Gastroesophageal sphincter (tissue), 4 donors: Measurements from ENCODE around the gene RASSF5. TPM values are rescaled to one million over a fixed set of nuclear protein-coding genes. Genes with fewer than 3 reads are reported as not detected.

Experiments
- ATAC-seq: fragments of 150-250 bp; one replicate; pipeline ENCODE4 v1.9.1; 2016; ENCODE audit warnings: mild to moderate bottlenecking, moderate library complexity
- H3K27ac ChIP-seq, 4 donors: fragments of 200-600 bp; sonication (generic) in 3 of 4; 1 replicate in 3 of 4; 2 replicates in 1 of 4; pipeline ENCODE4 v1.5.1; 2016 to 2019
- H3K27me3 ChIP-seq: fragments of 200-600 bp; sonication (generic); one replicate; pipeline ENCODE4 v1.5.1; 2019
- H3K36me3 ChIP-seq, 2 donors: fragments of 200-600 bp; sonication (generic); one replicate each; pipeline ENCODE4 v1.5.1; 2019; ENCODE audit warnings: control low read depth in 1 of 2
- H3K4me1 ChIP-seq, 3 donors: fragments of 200-600 bp; sonication (generic); 1 replicate in 2 of 3; 2 replicates in 1 of 3; pipeline ENCODE4 v1.5.1; 2016 to 2019; ENCODE audit warnings: control low read depth in 2 of 3
- H3K4me3 ChIP-seq, 2 donors: fragments of 200-600 bp; sonication (generic); one replicate each; pipeline ENCODE4 v1.5.1; 2019; ENCODE audit warnings: mild to moderate bottlenecking in 1 of 2, moderate library complexity in 1 of 2
- H3K9me3 ChIP-seq, 3 donors: fragments of 200-600 bp; sonication (generic); one replicate each; pipeline ENCODE4 v1.5.1; 2017 to 2019; ENCODE audit warnings: control low read depth in 2 of 3
- EP300 ChIP-seq: sonication (generic); formaldehyde crosslinking; IDR thresholded peaks from one replicate; pipeline ENCODE4 v1.6.1; 2017; ENCODE audit warnings: antibody characterized with exemption, mild to moderate bottlenecking
- POLR2A ChIP-seq, 2 donors: fragments of 450-650 bp; IDR thresholded peaks; one replicate each; pipeline ENCODE4 v1.6.1; 2017; ENCODE audit warnings: antibody characterized with exemption in 2 of 2, mild to moderate bottlenecking in 2 of 2, moderate library complexity in 1 of 2
- POLR2AphosphoS5 ChIP-seq: sonication (generic); formaldehyde crosslinking; IDR thresholded peaks from one replicate; pipeline ENCODE4 v1.6.1; 2017; ENCODE audit warnings: antibody characterized with exemption
- small RNA-seq, 4 donors: library from RNA; depleted of rRNA; stranded (forward); fragments of <200 nt; gene quantifications; one replicate each; pipeline ENCODE3, GENCODE V24; 2016
- total RNA-seq, 4 donors: library from RNA; depleted of rRNA; stranded (reverse); fragments of >200 nt; gene quantifications; one replicate each; pipeline ENCODE4 v1.1.0, GENCODE V29; 2016
- TF ChIP-seq, protein P1 (sequence below), 4 experiments: fragments of 200-600 bp in 2 of 4; fragments of 450-650 bp in 2 of 4; sonication (generic) in 1 of 4; IDR thresholded peaks; one replicate each; pipeline ENCODE4 v1.5.1; 2017 to 2019; ENCODE audit warnings: antibody characterized with exemption in 4 of 4, mild to moderate bottlenecking in 2 of 4, moderate library complexity in 2 of 4

The RASSF5 gene
- total RNA-seq, 4 donors from 2014 or later: 6.2 to 23.3 (median 8.5) TPM

- Histone ChIP-seq H3K27ac (peak overlapping the region in 2 of 4 donors; percentile 84 to 90), H3K4me1 (peaks cover 0 to 44% (median 16%) of the 10 kb centered on the region in 3 donors), H3K36me3 (peaks cover 0 to 10% of the 10 kb centered on the region in 2 donors), H3K27me3 (no peaks in the 10 kb centered on the region), H3K4me3 (no peak overlapping the region), H3K9me3 (no peaks in the 10 kb centered on the region)
- ATAC-seq: no peak
- no peak for TF ChIP-seq POLR2AphosphoS5
- no peak for TF ChIP-seq POLR2A (IDR thresholded peaks at IDR 0.05)
- no peak for TF ChIP-seq EP300
- TF ChIP-seq, protein P1, sequence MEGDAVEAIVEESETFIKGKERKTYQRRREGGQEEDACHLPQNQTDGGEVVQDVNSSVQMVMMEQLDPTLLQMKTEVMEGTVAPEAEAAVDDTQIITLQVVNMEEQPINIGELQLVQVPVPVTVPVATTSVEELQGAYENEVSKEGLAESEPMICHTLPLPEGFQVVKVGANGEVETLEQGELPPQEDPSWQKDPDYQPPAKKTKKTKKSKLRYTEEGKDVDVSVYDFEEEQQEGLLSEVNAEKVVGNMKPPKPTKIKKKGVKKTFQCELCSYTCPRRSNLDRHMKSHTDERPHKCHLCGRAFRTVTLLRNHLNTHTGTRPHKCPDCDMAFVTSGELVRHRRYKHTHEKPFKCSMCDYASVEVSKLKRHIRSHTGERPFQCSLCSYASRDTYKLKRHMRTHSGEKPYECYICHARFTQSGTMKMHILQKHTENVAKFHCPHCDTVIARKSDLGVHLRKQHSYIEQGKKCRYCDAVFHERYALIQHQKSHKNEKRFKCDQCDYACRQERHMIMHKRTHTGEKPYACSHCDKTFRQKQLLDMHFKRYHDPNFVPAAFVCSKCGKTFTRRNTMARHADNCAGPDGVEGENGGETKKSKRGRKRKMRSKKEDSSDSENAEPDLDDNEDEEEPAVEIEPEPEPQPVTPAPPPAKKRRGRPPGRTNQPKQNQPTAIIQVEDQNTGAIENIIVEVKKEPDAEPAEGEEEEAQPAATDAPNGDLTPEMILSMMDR (IDR thresholded peaks at IDR 0.05): no peak
These were observed 130.3 kb downstream of the RASSF5 start for GRCh38 chr1:206637605-206638004.

Small RNA genes within 50 kb of the gene (small RNA-seq; reads per million reads assigned to genes)
- 0 to 0.12 (median 0.04) reads per million in 4 donors for gene MIR6769B

Other genes with a start within 250 kb of the RASSF5 start
- gene IKBKE, start 37.1 kb upstream of the RASSF5 start, total RNA-seq: 1 to 10 TPM; 2.2 to 3.9 (median 2.7) TPM
- 10 to 100 TPM; 43.7 to 60.1 (median 52.6) TPM for gene EIF2D, start 104.9 kb downstream of the RASSF5 start, total RNA-seq
- gene DYRK3, start 128.0 kb downstream of the RASSF5 start, total RNA-seq: 10 to 100 TPM in 1 of 4 donors, 1 to 10 TPM in 3; 5.0 to 14.9 (median 8.4) TPM
- 10 to 100 TPM; 45.0 to 77.4 (median 55.5) TPM for gene MAPKAPK2, start 177.4 kb downstream of the RASSF5 start, total RNA-seq